ENCODE measurements around the gene DIRAS1. TPM values are rescaled to one million over a fixed set of nuclear protein-coding genes. Genes with fewer than 3 reads are reported as not detected.

The DIRAS1 gene
- total and polyA plus RNA-seq, 2 experiments from 2014 or later: 3.0 to 3.3 TPM

- Histone ChIP-seq H3K9me3 (ENCODE audit: low read depth) (no peaks in the 10 kb centered on the region), H3K27me3 (peaks cover 25% of the 10 kb centered on the region), H3K36me3 (no peaks in the 10 kb centered on the region), H3K27ac (no peak overlapping the region), H3K4me1 (ENCODE audit: low read depth) (peaks cover 9% of the 10 kb centered on the region), H3K4me3 (no peak overlapping the region)
- no peak for TF ChIP-seq CTCF (IDR thresholded peaks at IDR 0.05; ENCODE audit: low read depth, low read length)
- no peak for DNase-seq (ENCODE audit: low read depth in 1 of 2, low spot score in 1 of 2)
Observed at GRCh38 chr19:2700660-2701360, 20.4 kb downstream of the DIRAS1 start.

- H3K4me3 ChIP-seq: no peak overlapping the region
- peaks cover 18% of the 10 kb centered on the region for H3K4me1 ChIP-seq (ENCODE audit: low read depth)
Observed at GRCh38 chr19:2699413-2700140, 21.6 kb downstream of the DIRAS1 start.

GRCh38 chr19:2694196-2694595 is 27.0 kb downstream of the DIRAS1 start:
- no peaks in the 10 kb centered on the region for H3K9me3 ChIP-seq (ENCODE audit: low read depth)
- no peak overlapping the region for H3K27ac ChIP-seq
- H3K27me3 ChIP-seq: no peaks in the 10 kb centered on the region
- no peaks in the 10 kb centered on the region for H3K36me3 ChIP-seq
- H3K4me1 ChIP-seq (ENCODE audit: low read depth): peaks cover 21% of the 10 kb centered on the region
- H3K4me3 ChIP-seq: no peak overlapping the region
- no peak for DNase-seq (ENCODE audit: low read depth in 1 of 2, low spot score in 1 of 2)
- TF ChIP-seq CTCF (IDR thresholded peaks at IDR 0.05; ENCODE audit: low read depth, low read length): no peak

More at GRCh38 chr19:2699413-2700140, 21.6 kb downstream of the DIRAS1 start:
- Histone ChIP-seq H3K27ac (no peak overlapping the region), H3K27me3 (peaks cover 25% of the 10 kb centered on the region), H3K9me3 (ENCODE audit: low read depth) (no peaks in the 10 kb centered on the region), H3K36me3 (no peaks in the 10 kb centered on the region)
- no peak for TF ChIP-seq CTCF (IDR thresholded peaks at IDR 0.05; ENCODE audit: low read depth, low read length)
- no peak for DNase-seq (ENCODE audit: low read depth in 1 of 2, low spot score in 1 of 2)

GRCh38 chr19:2693492-2694160 is 27.5 kb downstream of the DIRAS1 start:
- Histone ChIP-seq H3K36me3 (no peaks in the 10 kb centered on the region), H3K4me3 (no peak overlapping the region), H3K27me3 (no peaks in the 10 kb centered on the region), H3K27ac (no peak overlapping the region), H3K4me1 (ENCODE audit: low read depth) (peaks cover 21% of the 10 kb centered on the region), H3K9me3 (ENCODE audit: low read depth) (no peaks in the 10 kb centered on the region)
- no peak for TF ChIP-seq CTCF (IDR thresholded peaks at IDR 0.05; ENCODE audit: low read depth, low read length)
- DNase-seq (ENCODE audit: low read depth in 1 of 2, low spot score in 1 of 2): no peak

- TF ChIP-seq CTCF (IDR thresholded peaks at IDR 0.05; ENCODE audit: low read depth, low read length): no peak
- Histone ChIP-seq H3K4me1 (ENCODE audit: low read depth) (peaks cover 14% of the 10 kb centered on the region), H3K27ac (no peak overlapping the region), H3K9me3 (ENCODE audit: low read depth) (no peaks in the 10 kb centered on the region), H3K4me3 (no peak overlapping the region), H3K27me3 (no peaks in the 10 kb centered on the region), H3K36me3 (no peaks in the 10 kb centered on the region)
- no peak for DNase-seq (ENCODE audit: low read depth in 1 of 2, low spot score in 1 of 2)
Observed at GRCh38 chr19:2691951-2692350, 29.2 kb downstream of the DIRAS1 start.

All from cardiac muscle cell (in vitro differentiated cells and primary cell).